NB4 (cell line): Measurements from ENCODE around the gene MBD5.

Source experiments
- DNase-seq: peaks from one replicate; pipeline ENCODE4 v3.0.0; 2010; ENCODE audit warnings: low read depth
- H3K4me3 ChIP-seq: one replicate; pipeline ENCODE4 v1.5.1; 2011; ENCODE audit warnings: mild to moderate bottlenecking, low read depth, low read length, moderate library complexity
- MYC ChIP-seq: IDR thresholded peaks from 2 replicates; pipeline ENCODE4 v1.6.1; 2011; ENCODE audit warnings: low read depth, low read length
- POLR2A ChIP-seq: IDR thresholded peaks from 2 replicates; pipeline ENCODE4 v1.6.1; 2011; ENCODE audit warnings: mild to moderate bottlenecking; ENCODE audit not compliant: insufficient read length; ENCODE audit errors: extremely low read depth
- TF ChIP-seq, protein P1 (sequence below): IDR thresholded peaks from 2 replicates; pipeline ENCODE4 v1.6.1; 2011; ENCODE audit warnings: low read depth, low read length
- TF ChIP-seq, protein P2 (sequence below): IDR thresholded peaks from one replicate; pipeline ENCODE4 v1.5.1; 2012; ENCODE audit warnings: low read depth, low read length

The MBD5 gene

DNA sequence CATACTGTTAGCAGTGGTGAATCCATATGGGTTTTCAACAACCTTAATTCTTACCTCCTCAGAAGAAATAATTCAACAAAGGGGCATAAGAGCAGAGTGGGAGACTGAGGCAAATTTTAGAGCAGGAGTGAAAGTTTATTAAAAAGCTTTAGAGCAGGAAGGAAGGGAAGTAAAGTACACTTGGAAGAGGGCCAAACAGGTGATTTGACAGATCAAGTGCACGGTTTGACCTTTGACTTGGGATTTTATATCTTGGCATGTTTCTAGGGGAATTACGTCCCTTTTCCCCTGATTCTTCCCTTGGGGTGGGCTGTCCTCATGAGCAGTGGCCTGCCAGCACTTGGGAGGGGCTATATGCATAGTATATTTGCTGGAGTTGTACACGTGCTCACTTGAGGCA, 280.5 kb downstream of the MBD5 start:
- DNase-seq = no peak
- no peak overlapping the region for H3K4me3 ChIP-seq
- TF ChIP-seq, protein P1, sequence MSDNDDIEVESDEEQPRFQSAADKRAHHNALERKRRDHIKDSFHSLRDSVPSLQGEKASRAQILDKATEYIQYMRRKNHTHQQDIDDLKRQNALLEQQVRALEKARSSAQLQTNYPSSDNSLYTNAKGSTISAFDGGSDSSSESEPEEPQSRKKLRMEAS = no peak
- TF ChIP-seq MYC (no peak), POLR2A (no peak)
- TF ChIP-seq, protein P2, sequence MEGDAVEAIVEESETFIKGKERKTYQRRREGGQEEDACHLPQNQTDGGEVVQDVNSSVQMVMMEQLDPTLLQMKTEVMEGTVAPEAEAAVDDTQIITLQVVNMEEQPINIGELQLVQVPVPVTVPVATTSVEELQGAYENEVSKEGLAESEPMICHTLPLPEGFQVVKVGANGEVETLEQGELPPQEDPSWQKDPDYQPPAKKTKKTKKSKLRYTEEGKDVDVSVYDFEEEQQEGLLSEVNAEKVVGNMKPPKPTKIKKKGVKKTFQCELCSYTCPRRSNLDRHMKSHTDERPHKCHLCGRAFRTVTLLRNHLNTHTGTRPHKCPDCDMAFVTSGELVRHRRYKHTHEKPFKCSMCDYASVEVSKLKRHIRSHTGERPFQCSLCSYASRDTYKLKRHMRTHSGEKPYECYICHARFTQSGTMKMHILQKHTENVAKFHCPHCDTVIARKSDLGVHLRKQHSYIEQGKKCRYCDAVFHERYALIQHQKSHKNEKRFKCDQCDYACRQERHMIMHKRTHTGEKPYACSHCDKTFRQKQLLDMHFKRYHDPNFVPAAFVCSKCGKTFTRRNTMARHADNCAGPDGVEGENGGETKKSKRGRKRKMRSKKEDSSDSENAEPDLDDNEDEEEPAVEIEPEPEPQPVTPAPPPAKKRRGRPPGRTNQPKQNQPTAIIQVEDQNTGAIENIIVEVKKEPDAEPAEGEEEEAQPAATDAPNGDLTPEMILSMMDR = no peak

DNA sequence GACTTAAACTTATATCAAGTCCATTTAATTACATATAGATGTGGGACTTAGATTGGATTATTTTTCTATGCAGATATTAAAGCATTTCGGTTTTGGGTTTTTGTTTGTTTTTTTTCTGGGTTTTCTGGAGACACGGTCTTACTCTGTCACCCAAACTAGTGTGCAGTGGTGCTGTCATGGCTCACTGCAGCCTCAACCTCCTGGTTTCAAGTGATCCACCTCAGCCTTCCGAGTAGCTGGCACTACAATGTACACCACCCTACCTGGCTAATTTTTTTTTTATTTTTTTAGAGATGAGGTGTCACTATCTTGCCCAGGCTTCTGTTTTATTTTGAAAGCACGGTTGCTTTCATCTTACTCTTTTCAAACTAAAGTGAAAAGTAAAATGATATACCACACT, 281.6 kb downstream of the MBD5 start:
- H3K4me3 ChIP-seq = no peak overlapping the region
- TF ChIP-seq, protein P2 = no peak
- TF ChIP-seq, protein P1 = no peak
- TF ChIP-seq MYC (no peak), POLR2A (no peak)
- no peak for DNase-seq

DNA sequence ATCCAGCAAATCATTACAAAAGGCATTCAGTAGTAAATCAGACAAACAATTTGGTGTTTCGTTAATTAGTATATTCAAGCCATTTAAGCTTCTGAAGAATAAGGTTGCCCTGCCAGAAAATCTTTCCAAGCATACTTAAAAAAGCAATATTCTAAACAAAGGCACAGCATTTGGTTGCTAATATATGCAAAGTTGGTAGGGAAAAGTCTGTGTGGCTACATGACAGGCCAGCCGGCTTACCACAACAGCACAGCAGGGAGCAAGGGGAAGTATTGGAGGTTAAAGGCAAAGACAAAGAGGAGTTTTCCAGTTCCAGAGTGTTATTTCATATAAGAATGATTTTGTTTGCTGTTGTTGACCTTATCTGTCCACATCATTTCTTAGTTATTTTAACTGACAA, 282.3 kb downstream of the MBD5 start:
- no peak overlapping the region for H3K4me3 ChIP-seq
- TF ChIP-seq MYC = no peak
- TF ChIP-seq, protein P2 = no peak
- TF ChIP-seq, protein P1 = no peak
- no peak for TF ChIP-seq POLR2A
- DNase-seq = peak; percentile 60

DNA sequence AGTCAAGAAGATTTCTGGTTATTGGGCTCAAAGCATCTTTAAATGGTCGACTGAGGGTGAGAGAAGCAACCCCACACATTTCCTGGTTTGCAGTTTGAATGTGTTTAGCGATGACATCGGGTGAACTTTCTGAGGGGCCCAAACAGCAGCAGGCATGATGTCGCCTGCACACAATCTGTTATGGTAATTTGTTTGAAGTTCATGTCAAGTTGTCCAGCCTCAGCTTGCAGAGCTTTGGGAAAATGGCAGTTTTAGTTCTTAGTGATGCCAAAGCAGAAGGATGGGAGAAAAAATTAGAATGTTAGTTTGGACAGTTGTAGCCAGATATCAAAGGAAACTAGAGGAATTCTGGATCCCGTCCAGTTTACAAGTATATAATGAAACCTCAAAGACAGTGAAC, 284.6 kb downstream of the MBD5 start:
- H3K4me3 ChIP-seq = no peak overlapping the region
- TF ChIP-seq, protein P2 = no peak
- TF ChIP-seq MYC (no peak), POLR2A (no peak)
- DNase-seq = no peak

DNA sequence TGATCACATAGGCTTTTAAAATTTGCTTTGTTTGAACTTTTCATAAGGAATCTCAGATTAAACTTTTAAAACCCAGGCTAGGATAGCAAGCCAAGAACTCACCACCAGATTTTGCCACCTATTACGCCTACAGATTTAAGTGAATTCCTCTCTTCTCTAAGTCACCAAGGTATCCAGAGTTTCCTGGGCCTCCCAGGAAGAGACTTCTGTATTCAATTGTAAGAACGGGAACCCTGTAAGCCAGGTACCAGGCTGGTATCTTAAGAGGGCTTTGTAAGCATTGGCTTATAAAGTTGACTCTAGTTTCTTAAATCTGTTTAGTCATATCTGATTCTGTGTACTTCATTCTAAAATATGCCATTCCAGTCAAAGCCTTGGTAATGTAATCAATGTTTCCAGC, 285.1 kb downstream of the MBD5 start:
- DNase-seq = no peak
- no peak overlapping the region for H3K4me3 ChIP-seq
- TF ChIP-seq MYC (no peak), POLR2A (no peak)
- TF ChIP-seq, protein P2 = no peak
- TF ChIP-seq, protein P1 = no peak

DNA sequence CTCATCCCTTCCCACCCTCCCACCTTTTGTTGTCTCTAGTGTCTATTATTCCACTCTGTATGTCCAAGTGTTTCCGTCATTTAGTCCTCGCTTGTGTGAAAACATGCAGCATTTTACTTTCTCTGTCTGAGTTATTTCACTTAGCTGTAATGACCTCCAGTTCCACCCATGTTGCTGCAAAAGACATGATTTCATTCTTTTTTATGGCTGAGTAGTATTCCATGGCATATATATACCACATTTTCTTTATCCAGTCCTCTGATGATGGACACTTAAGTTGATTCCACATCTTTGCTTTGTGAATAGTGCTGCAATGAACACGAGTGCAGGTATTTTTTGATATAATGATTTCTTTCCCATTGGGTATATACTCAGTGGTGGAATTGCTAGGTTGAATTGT, 296.7 kb downstream of the MBD5 start:
- DNase-seq = no peak
- no peak overlapping the region for H3K4me3 ChIP-seq
- TF ChIP-seq POLR2A (no peak), MYC (no peak)
- TF ChIP-seq, protein P2 = no peak
- TF ChIP-seq, protein P1 = no peak
